ENCODE results near the gene IFI30.

Gene IFI30

DNA sequence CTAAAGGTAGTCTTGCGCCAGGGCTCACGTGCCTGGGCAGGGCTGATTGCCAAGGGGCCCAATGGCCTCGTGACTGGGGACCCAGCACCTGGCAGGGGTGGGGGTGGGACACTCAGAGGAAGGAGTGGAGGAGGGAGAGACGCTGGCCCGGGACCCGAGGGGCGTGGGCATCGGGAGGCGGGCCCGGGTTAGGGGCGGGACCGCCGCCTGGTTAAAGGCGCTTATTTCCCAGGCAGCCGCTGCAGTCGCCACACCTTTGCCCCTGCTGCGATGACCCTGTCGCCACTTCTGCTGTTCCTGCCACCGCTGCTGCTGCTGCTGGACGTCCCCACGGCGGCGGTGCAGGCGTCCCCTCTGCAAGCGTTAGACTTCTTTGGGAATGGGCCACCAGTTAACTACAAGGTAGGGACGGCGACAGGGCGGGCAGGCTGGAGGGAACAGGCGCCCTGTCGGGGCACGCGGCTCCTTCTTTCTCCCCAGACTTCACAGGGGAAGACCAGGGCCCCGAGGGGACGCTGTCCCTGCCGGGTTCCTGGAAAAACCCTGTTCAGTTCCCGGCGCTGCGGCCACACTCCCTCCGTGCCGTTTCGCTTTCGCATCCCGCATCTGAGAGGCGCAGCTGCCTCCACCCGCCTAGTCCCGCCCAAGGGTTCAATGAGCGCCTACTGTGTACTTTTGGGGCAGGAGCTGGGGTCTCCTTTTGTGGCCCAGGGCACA lies at the start of gene IFI30:
TSS of gene IFI30 (plus strand) at position 242 of the 717 bp plus-strand sequence. CDS start at position 271, 29 bp downstream.
- Histone ChIP-seq H3K9ac (ENCODE audit: low read depth, low read length) (peak within 1 kb of the TSS; percentile 23; the same call in 1 of the 2 replicates), H3K36me3 (ENCODE audit: insufficient read depth, low read depth, low read length) (peaks cover 7% of the 10 kb centered on the region; the same call in 1 of the 2 replicates), H3K27ac (ENCODE audit: low read length) (no peak within 1 kb of the TSS), H3K27me3 (ENCODE audit: insufficient read depth, low read length) (peaks cover 21% of the 10 kb centered on the region), H3K4me3 (ENCODE audit: low read length) (peak within 1 kb of the TSS; percentile 65), H3K9me3 (ENCODE audit: insufficient read depth, low read depth, low read length) (no peaks in the 10 kb centered on the region), H3K4me1 (ENCODE audit: insufficient read depth, low read length) (no peaks in the 10 kb centered on the region; the same call in 1 of the 2 replicates)

DNA sequence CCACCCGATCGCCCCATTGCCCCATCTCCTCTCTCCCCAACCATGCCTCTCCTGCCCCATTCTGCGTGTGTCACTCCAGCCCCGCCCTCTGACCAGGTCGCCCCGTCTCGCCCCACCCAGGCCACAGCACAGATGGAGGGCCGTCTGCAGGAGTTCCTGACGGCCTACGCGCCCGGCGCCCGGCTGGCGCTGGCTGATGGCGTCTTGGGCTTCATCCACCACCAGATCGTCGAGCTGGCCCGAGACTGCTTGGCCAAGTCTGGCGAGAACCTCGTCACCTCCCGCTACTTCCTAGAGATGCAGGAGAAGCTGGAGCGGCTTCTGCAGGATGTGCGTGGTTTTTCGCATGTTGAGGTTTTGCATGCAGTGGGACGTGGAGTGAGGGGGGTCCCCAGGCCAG lies 49.8 kb upstream of the IFI30 start:
- no peak overlapping the region for H3K9ac ChIP-seq (ENCODE audit: low read depth, low read length)
- peaks cover 4% of the 10 kb centered on the region; the same call in 1 of the 2 replicates for H3K27me3 ChIP-seq (ENCODE audit: insufficient read depth, low read length)
- H3K4me1 ChIP-seq (ENCODE audit: insufficient read depth, low read length), result no peaks in the 10 kb centered on the region; the same call in none of the 2 replicates
- no peak overlapping the region for H3K27ac ChIP-seq (ENCODE audit: low read length)
- no peak overlapping the region for H3K4me3 ChIP-seq (ENCODE audit: low read length)
- H3K36me3 ChIP-seq (ENCODE audit: insufficient read depth, low read depth, low read length), result peaks cover 24% of the 10 kb centered on the region
- H3K9me3 ChIP-seq (ENCODE audit: insufficient read depth, low read depth, low read length), result no peaks in the 10 kb centered on the region

DNA sequence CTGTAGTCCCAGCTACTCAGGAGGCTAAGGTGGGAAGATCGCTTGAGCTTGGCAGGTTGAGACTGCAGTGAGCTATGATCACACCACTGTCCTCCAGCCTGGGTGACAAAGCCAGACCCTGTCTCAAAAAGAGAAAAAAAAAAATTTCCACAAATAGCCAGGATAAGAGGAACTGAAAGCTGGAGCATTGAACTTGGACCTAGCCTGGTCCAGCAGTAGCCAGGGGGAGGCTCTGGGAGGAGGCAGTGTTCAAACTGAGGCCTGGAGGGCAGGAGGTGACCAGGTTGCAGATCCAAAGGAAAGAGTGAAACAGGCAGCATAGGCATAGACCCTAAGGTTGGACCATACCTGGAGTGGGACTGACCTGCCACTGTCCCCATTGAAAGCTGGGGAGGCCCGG lies 47.5 kb upstream of the IFI30 start:
- H3K27ac ChIP-seq (ENCODE audit: low read length), result no peak overlapping the region
- H3K9ac ChIP-seq (ENCODE audit: low read depth, low read length), result no peak overlapping the region
- H3K4me3 ChIP-seq (ENCODE audit: low read length), result no peak overlapping the region
- no peaks in the 10 kb centered on the region for H3K9me3 ChIP-seq (ENCODE audit: insufficient read depth, low read depth, low read length)
- H3K27me3 ChIP-seq (ENCODE audit: insufficient read depth, low read length), result no peaks in the 10 kb centered on the region
- peaks cover 37% of the 10 kb centered on the region for H3K36me3 ChIP-seq (ENCODE audit: insufficient read depth, low read depth, low read length)
- no peaks in the 10 kb centered on the region for H3K4me1 ChIP-seq (ENCODE audit: insufficient read depth, low read length)

DNA sequence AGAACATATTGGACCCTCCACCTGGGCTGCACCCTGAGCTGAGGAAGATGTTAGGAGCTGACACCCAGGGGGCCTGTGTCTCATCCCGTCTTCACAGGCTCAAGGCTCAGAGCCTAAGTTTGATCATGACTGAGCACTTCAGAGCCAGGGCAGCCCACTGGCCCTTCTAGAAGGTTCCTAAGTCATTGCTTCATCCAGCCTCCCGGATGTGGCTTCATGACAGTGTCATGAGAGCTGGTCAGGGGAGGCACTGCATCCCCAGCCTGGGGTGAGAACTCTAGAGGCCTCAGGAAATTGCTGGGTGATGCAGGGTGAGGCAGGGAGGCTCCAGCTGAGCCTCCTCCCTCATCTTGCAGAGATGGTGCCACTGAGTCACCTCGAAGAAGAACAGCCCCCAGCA lies 45.6 kb upstream of the IFI30 start:
- H3K9me3 ChIP-seq (ENCODE audit: insufficient read depth, low read depth, low read length), result no peaks in the 10 kb centered on the region
- no peak overlapping the region for H3K9ac ChIP-seq (ENCODE audit: low read depth, low read length)
- no peaks in the 10 kb centered on the region for H3K27me3 ChIP-seq (ENCODE audit: insufficient read depth, low read length)
- H3K27ac ChIP-seq (ENCODE audit: low read length), result no peak overlapping the region
- peaks cover 36% of the 10 kb centered on the region for H3K36me3 ChIP-seq (ENCODE audit: insufficient read depth, low read depth, low read length)
- no peak overlapping the region for H3K4me3 ChIP-seq (ENCODE audit: low read length)
- no peaks in the 10 kb centered on the region for H3K4me1 ChIP-seq (ENCODE audit: insufficient read depth, low read length)

DNA sequence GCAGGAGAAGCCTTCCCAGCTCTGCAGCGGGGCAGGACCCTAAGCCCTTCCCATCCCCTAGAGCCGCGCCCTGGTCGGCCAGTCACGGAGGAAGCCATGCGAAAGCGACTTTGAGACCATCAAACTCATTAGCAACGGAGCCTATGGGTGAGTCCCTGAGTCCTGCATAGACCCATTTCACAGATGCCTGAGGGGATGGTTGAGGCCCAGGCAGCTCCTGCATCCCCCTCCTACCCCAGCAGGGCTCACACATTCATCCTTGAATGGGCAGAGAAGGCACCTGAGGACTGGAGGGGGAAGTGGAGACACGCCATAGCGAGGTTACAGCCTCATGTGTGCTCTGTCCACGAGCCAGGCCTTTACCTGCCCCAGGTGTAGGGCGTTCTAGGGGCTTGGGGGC lies 44.8 kb upstream of the IFI30 start:
- Histone ChIP-seq H3K27ac (ENCODE audit: low read length) (no peak overlapping the region), H3K27me3 (ENCODE audit: insufficient read depth, low read length) (no peaks in the 10 kb centered on the region), H3K4me3 (ENCODE audit: low read length) (no peak overlapping the region), H3K36me3 (ENCODE audit: insufficient read depth, low read depth, low read length) (peaks cover 31% of the 10 kb centered on the region), H3K4me1 (ENCODE audit: insufficient read depth, low read length) (no peaks in the 10 kb centered on the region), H3K9ac (ENCODE audit: low read depth, low read length) (no peak overlapping the region), H3K9me3 (ENCODE audit: insufficient read depth, low read depth, low read length) (no peaks in the 10 kb centered on the region)

DNA sequence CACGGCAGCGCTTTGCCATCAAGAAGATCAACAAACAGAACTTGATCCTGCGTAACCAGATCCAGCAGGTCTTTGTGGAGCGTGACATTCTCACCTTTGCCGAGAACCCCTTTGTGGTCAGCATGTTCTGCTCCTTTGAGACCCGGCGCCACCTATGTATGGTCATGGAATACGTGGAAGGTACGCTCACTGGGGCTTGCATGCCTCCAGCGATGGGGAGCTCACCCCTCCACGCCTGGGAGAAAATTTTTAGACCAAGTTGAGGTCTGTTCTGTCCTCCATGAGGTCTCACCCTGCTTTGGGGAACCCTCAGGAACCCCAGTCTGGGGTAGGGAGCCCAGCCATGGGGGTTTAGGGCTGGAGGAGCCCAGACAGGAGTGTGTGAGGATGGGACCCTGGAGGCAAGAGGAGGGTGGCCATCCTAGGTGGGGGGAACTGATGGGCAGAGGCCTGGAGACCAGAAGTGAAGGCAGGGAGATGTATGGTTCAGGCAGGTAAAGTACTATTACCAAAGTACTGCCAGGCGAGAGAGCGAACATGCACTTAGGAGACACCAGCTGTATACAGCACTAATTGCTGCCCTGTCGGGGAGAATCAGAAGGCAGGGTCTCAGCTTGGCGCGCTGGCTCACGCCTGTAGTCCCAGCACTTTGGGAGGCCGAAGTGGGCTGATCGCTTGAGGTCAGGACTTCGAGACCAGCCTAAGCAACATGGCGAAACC lies 42.9 kb upstream of the IFI30 start:
- Histone ChIP-seq H3K36me3 (ENCODE audit: insufficient read depth, low read depth, low read length) (peaks cover 24% of the 10 kb centered on the region), H3K9ac (ENCODE audit: low read depth, low read length) (no peak overlapping the region), H3K4me3 (ENCODE audit: low read length) (no peak overlapping the region)

DNA sequence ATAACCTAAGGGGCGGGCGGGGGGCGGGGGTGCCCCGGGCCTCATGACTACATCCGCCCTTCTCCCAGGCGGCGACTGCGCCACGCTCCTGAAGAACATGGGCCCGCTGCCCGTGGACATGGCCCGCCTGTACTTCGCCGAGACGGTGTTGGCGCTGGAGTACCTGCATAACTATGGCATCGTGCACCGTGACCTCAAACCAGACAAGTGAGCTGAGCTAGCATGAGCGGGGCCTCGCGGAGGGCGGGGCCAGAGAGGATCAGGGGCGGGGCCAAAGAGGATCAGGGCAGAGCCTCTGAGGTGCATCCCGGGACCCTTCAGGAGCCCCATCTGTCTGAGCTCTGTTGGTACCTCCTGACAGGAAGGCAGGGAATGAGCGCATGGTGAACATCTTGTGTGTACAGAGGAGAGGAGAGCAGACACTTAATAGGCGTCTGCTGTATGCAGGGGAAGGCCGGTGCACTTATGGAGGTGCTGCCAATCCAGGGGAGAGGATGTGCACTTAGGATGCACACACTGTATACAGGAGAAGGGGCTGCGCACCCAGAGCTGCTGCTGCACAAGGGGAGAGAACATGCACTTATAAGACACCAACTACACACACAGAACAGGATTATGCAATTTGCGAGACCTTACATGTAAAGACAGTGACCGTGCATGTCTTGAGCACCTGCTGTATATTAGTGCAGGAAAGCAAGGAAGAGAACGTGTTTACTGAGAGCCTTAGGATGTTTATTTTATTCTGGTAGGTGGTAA lies 41.6 kb upstream of the IFI30 start:
- H3K4me3 ChIP-seq (ENCODE audit: low read length), result no peak overlapping the region
- H3K9ac ChIP-seq (ENCODE audit: low read depth, low read length), result no peak overlapping the region
- H3K36me3 ChIP-seq (ENCODE audit: insufficient read depth, low read depth, low read length), result peaks cover 30% of the 10 kb centered on the region
- H3K27me3 ChIP-seq (ENCODE audit: insufficient read depth, low read length), result no peaks in the 10 kb centered on the region
- no peaks in the 10 kb centered on the region for H3K4me1 ChIP-seq (ENCODE audit: insufficient read depth, low read length)
- no peak overlapping the region for H3K27ac ChIP-seq (ENCODE audit: low read length)
- H3K9me3 ChIP-seq (ENCODE audit: insufficient read depth, low read depth, low read length), result no peaks in the 10 kb centered on the region

More for the DNA sequence above, 42.9 kb upstream of the IFI30 start:
- H3K27ac ChIP-seq (ENCODE audit: low read length), result no peak overlapping the region
- no peaks in the 10 kb centered on the region for H3K27me3 ChIP-seq (ENCODE audit: insufficient read depth, low read length)
- no peaks in the 10 kb centered on the region for H3K4me1 ChIP-seq (ENCODE audit: insufficient read depth, low read length)
- no peaks in the 10 kb centered on the region for H3K9me3 ChIP-seq (ENCODE audit: insufficient read depth, low read depth, low read length)

DNA sequence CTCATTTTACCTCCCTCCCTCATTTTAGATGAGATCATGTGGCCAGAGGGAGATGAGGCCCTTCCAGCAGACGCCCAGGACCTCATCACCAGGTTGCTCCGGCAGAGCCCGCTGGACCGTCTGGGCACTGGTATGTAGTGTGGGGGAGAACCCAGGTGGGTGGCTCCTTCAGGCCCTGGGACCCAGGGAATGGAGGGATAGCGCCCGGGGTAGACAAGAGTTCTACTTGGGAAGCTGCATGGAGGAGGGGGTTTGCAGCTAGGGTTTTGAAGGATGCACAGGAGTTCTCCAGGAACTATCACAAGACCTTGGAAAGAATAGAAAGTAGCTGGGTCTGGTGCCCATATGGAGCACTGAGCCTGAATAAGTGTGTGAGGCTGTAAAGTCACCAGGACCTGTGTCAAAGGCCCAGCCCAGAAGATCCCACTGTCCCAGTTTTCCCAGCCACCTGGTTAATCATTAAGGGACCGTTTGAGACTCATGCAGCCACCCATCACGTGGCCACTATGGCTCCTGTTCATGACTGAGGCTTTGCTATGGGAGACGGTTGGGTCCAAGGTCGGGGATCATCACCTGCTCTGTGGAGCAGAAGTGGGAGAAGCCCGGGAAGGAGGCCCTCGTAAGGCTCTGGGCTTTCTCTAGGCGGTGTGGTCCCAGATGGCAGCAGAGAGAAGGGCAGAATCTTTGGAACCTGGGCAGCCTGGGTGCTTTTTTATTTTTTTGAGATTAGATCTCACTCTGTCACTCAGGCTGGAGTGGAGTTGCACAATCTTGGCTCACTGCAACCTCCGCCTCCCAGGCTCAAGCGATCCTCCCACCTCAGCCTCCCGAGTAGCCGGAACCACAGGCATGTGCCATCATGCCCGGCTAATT lies 37.7 kb upstream of the IFI30 start:
- no peaks in the 10 kb centered on the region for H3K27me3 ChIP-seq (ENCODE audit: insufficient read depth, low read length)
- no peak overlapping the region for H3K27ac ChIP-seq (ENCODE audit: low read length)
- no peaks in the 10 kb centered on the region for H3K4me1 ChIP-seq (ENCODE audit: insufficient read depth, low read length)
- H3K36me3 ChIP-seq (ENCODE audit: insufficient read depth, low read depth, low read length), result peaks cover 30% of the 10 kb centered on the region
- no peak overlapping the region for H3K4me3 ChIP-seq (ENCODE audit: low read length)
- H3K9ac ChIP-seq (ENCODE audit: low read depth, low read length), result no peak overlapping the region
- H3K9me3 ChIP-seq (ENCODE audit: insufficient read depth, low read depth, low read length), result no peaks in the 10 kb centered on the region

DNA sequence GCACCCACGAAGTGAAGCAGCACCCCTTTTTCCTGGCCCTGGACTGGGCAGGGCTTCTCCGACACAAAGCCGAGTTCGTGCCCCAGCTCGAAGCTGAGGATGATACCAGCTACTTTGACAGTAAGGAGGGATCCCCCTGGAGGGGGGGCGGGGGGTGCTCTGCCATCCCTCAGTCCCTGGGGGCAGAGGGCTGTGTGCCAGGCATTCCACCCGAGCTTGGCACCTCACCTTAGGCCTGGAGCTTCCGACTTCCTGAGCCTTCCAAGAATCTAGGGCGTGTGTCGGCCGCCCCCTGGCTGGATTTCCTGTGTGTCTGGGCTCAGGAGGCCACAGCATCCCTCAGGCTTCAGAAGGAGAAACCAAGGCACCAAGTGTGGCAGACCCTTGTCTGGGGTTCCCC lies 36.4 kb upstream of the IFI30 start:
- H3K4me3 ChIP-seq (ENCODE audit: low read length), result no peak overlapping the region
- H3K9ac ChIP-seq (ENCODE audit: low read depth, low read length), result no peak overlapping the region
- no peak overlapping the region for H3K27ac ChIP-seq (ENCODE audit: low read length)
- H3K27me3 ChIP-seq (ENCODE audit: insufficient read depth, low read length), result no peaks in the 10 kb centered on the region
- H3K36me3 ChIP-seq (ENCODE audit: insufficient read depth, low read depth, low read length), result peaks cover 34% of the 10 kb centered on the region
- no peaks in the 10 kb centered on the region for H3K4me1 ChIP-seq (ENCODE audit: insufficient read depth, low read length)
- H3K9me3 ChIP-seq (ENCODE audit: insufficient read depth, low read depth, low read length), result no peaks in the 10 kb centered on the region

DNA sequence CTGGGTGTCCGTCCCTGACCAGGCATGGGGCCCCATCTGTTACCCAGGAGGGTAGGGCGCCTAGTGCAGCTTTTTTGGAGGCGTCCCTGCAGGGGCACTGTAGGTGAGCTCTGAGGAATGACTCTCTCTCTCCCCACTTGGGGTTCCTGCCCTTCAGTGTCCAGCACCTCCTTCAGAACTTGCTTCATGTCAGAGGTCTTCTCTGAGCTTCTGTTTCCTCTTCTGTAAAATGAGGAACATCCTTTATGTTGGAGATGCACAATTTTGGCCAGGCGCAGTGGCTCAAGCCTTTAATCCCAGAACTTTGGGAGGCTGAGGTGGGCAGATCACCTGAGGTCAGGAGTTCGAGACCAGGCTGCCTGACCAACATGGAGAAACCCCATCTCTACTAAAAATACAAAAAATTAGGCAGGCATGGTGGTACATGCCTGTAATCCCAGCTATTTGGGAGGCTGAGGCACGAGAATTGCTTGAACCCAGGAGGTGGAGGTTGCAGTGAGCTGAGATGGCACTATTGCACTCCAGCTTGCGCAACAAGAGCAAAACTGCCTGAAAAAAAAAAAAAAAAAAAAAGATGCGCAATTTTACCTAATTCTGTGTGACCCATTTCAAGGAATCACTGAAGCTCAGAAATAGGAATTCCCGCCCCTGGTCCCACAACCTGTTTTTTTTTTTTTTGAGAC lies 35.8 kb upstream of the IFI30 start:
- no peak overlapping the region for H3K9ac ChIP-seq (ENCODE audit: low read depth, low read length)
- no peaks in the 10 kb centered on the region for H3K27me3 ChIP-seq (ENCODE audit: insufficient read depth, low read length)
- H3K36me3 ChIP-seq (ENCODE audit: insufficient read depth, low read depth, low read length), result peaks cover 34% of the 10 kb centered on the region

More for the DNA sequence above, 35.8 kb upstream of the IFI30 start:
- H3K27ac ChIP-seq (ENCODE audit: low read length), result no peak overlapping the region
- no peaks in the 10 kb centered on the region for H3K4me1 ChIP-seq (ENCODE audit: insufficient read depth, low read length)
- no peaks in the 10 kb centered on the region for H3K9me3 ChIP-seq (ENCODE audit: insufficient read depth, low read depth, low read length)
- H3K4me3 ChIP-seq (ENCODE audit: low read length), result no peak overlapping the region

All from iPS-20b (cell line).